HEK293T (cell line): Measurements from ENCODE around the gene SEMA3C.

Experiments used
- ARNT ChIP-seq: fragments of 450-650 bp; IDR thresholded peaks from 2 replicates; pipeline ENCODE4 v1.6.1; 2017; ENCODE audit warnings: mild to moderate bottlenecking
- BHLHE40 ChIP-seq: fragments of 450-650 bp; IDR thresholded peaks from 2 replicates; pipeline ENCODE4 v1.6.1; 2016; ENCODE audit warnings: mild to moderate bottlenecking, moderate library complexity, borderline replicate concordance
- ELF4 ChIP-seq: fragments of 450-650 bp; IDR thresholded peaks from 2 replicates; pipeline ENCODE4 v1.6.1; 2017; ENCODE audit warnings: antibody characterized with exemption
- FOXA1 ChIP-seq: fragments of 450-650 bp; IDR thresholded peaks from 2 replicates; pipeline ENCODE4 v1.6.1; 2016; ENCODE audit warnings: mild to moderate bottlenecking
- FOXK2 ChIP-seq: fragments of 450-650 bp; IDR thresholded peaks from 2 replicates; pipeline ENCODE4 v1.6.1; 2016; ENCODE audit warnings: mild to moderate bottlenecking
- FOXM1 ChIP-seq: fragments of 450-650 bp; IDR thresholded peaks from 2 replicates; pipeline ENCODE4 v1.6.1; 2017; ENCODE audit warnings: mild to moderate bottlenecking, borderline replicate concordance
- HDGF ChIP-seq: fragments of 450-650 bp; IDR thresholded peaks from 2 replicates; pipeline ENCODE4 v1.6.1; 2017; ENCODE audit warnings: antibody characterized with exemption, borderline replicate concordance
- L3MBTL2 ChIP-seq: fragments of 450-650 bp; conservative IDR thresholded peaks from 2 replicates; pipeline ENCODE4 v1.6.1; 2016; ENCODE audit warnings: mild to moderate bottlenecking
- LEF1 ChIP-seq: fragments of 450-650 bp; IDR thresholded peaks from 2 replicates; pipeline ENCODE4 v1.6.1; 2017; ENCODE audit warnings: mild to moderate bottlenecking, borderline replicate concordance
- PKNOX1 ChIP-seq: fragments of 450-650 bp; IDR thresholded peaks from 2 replicates; pipeline ENCODE4 v1.6.1; 2016
- SP1 ChIP-seq: fragments of 450-650 bp; IDR thresholded peaks from 2 replicates; pipeline ENCODE4 v1.6.1; 2017
- SUZ12 ChIP-seq: fragments of 450-650 bp; IDR thresholded peaks from 2 replicates; pipeline ENCODE4 v1.6.1; 2016; ENCODE audit warnings: mild to moderate bottlenecking
- TARDBP ChIP-seq: fragments of 450-650 bp; IDR thresholded peaks from 2 replicates; pipeline ENCODE4 v1.6.1; 2016
- ZNF384 ChIP-seq: fragments of 450-650 bp; IDR thresholded peaks from 2 replicates; pipeline ENCODE4 v1.6.1; 2016

DNA sequence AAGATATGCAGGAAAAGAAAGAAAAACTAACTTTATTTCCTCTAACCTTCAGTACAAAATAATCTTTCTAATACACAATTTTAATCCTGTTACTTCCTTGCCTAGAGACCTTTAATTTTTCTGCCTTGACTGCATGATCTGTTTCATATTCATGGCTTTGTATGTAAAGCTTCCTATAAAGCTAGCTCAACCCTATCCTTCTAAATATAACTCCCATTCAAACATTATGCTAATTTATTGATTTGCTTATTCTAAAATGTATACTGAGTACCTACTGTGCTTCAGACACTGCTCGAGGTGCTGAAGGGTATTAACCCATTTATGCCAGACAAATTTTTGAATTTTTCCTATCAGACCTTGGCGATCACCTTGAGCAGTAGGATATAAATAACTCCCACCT lies 47.6 kb downstream of the SEMA3C start:
- no peak for TF ChIP-seq PKNOX1
- TF ChIP-seq SP1, result no peak
- no peak for TF ChIP-seq BHLHE40
- no peak for TF ChIP-seq L3MBTL2
- TF ChIP-seq FOXA1, result no peak
- TF ChIP-seq LEF1, result no peak
- TF ChIP-seq ZNF384, result no peak
- TF ChIP-seq ARNT, result no peak
- no peak for TF ChIP-seq ELF4
- TF ChIP-seq FOXM1, result no peak
- no peak for TF ChIP-seq SUZ12
- TF ChIP-seq FOXK2, result no peak
- no peak for TF ChIP-seq TARDBP
- TF ChIP-seq HDGF, result no peak
